ENCODE data around the gene ELMO1. TPM values are rescaled to one million over a fixed set of nuclear protein-coding genes. Genes with fewer than 3 reads are reported as not detected.

Gene ELMO1
- total and polyA plus RNA-seq, 2 experiments from 2014 or later: 6.5 to 24.9 TPM

DNA sequence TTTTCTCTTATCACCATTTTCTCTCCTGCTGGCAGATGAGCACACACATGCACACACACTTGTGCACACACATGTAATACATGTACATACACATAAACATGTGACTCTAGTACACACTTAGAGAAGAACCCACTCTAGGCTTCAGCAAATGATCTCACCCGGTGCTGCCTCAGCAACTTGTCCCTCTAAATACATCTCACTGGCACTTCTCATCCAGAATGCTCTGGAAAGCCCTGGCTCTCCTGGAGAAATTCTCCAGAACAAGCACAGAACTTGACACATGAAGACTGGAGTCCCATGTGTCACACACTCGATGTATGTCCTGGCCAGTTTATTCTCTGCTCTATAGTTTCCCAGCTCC, 254.9 kb downstream of the ELMO1 start (continued):
- TF ChIP-seq, protein P1, sequence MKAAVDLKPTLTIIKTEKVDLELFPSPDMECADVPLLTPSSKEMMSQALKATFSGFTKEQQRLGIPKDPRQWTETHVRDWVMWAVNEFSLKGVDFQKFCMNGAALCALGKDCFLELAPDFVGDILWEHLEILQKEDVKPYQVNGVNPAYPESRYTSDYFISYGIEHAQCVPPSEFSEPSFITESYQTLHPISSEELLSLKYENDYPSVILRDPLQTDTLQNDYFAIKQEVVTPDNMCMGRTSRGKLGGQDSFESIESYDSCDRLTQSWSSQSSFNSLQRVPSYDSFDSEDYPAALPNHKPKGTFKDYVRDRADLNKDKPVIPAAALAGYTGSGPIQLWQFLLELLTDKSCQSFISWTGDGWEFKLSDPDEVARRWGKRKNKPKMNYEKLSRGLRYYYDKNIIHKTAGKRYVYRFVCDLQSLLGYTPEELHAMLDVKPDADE (IDR thresholded peaks at IDR 0.05): no peak
- no peak for TF ChIP-seq NANOG (IDR thresholded peaks at IDR 0.05; ENCODE audit: borderline replicate concordance)
- no peak for TF ChIP-seq CREB1 (CRISPR knock-in tag; IDR thresholded peaks at IDR 0.05; ENCODE audit: low read depth)
- TF ChIP-seq ZNF114 (CRISPR knock-in tag; IDR thresholded peaks at IDR 0.05): no peak

DNA sequence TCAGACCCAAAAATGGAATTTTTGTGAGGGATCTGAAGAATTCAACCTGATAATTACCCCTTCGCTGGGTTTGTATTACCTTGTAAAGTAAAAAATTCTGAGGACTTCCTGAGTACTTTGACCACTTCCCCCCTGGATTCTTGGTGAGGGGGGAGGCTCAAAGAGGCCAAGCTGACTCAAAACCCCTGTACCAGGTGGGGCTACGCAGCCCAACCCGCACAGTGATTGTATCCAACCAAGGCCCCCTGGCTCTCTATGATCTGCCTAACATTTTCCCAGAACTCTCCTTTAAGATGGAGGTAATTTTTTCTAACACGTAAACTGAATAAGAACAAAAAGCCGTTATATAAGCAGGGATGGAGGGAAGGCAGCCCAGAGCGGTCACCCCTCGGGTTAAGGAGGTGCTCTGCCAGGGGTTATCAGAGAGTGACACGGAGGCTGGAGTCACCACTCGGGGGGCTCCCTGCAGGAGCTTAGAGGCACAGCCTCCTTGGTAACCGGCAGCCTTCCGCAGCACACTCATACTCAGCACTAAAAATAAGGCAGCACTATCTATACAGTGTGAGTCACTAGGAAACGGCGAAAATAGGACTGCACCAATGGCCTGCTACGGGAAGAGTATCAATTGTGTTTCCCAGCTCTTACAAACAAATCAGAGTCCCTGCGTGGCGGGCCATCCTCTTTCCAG, 255.4 kb downstream of the ELMO1 start:
- Histone ChIP-seq H3K27me3 (ENCODE audit: insufficient read depth) (no peaks in the 10 kb centered on the region), H3K27ac (ENCODE audit: low read depth) (no peak overlapping the region), H3K4me2 (no peak overlapping the region), H3K4me3 (no peak overlapping the region), H3K36me3 (ENCODE audit: insufficient read depth) (no peaks in the 10 kb centered on the region), H4K20me1 (replicated peaks; ENCODE audit: insufficient read depth) (no peaks in the 10 kb centered on the region), H3F3A (replicated peaks; ENCODE audit: low read depth) (no peaks in the 10 kb centered on the region), H3K79me2 (replicated peaks; ENCODE audit: insufficient read depth) (no peaks in the 10 kb centered on the region), H3K4me1 (ENCODE audit: insufficient read depth) (no peaks in the 10 kb centered on the region), H2AFZ (no peak overlapping the region), H3K9me2 (ENCODE audit: insufficient read depth) (no peaks in the 10 kb centered on the region)
- H3K4me1 Mint-ChIP-seq: no peaks in the 10 kb centered on the region
- no peaks in the 10 kb centered on the region for H3K36me3 Mint-ChIP-seq (ENCODE audit: low read depth)
- no peak overlapping the region for H3K4me3 Mint-ChIP-seq
- ATAC-seq (no peak), DNase-seq (ENCODE audit: low spot score) (no peak)
- TF ChIP-seq, protein P2, sequence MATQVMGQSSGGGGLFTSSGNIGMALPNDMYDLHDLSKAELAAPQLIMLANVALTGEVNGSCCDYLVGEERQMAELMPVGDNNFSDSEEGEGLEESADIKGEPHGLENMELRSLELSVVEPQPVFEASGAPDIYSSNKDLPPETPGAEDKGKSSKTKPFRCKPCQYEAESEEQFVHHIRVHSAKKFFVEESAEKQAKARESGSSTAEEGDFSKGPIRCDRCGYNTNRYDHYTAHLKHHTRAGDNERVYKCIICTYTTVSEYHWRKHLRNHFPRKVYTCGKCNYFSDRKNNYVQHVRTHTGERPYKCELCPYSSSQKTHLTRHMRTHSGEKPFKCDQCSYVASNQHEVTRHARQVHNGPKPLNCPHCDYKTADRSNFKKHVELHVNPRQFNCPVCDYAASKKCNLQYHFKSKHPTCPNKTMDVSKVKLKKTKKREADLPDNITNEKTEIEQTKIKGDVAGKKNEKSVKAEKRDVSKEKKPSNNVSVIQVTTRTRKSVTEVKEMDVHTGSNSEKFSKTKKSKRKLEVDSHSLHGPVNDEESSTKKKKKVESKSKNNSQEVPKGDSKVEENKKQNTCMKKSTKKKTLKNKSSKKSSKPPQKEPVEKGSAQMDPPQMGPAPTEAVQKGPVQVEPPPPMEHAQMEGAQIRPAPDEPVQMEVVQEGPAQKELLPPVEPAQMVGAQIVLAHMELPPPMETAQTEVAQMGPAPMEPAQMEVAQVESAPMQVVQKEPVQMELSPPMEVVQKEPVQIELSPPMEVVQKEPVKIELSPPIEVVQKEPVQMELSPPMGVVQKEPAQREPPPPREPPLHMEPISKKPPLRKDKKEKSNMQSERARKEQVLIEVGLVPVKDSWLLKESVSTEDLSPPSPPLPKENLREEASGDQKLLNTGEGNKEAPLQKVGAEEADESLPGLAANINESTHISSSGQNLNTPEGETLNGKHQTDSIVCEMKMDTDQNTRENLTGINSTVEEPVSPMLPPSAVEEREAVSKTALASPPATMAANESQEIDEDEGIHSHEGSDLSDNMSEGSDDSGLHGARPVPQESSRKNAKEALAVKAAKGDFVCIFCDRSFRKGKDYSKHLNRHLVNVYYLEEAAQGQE (IDR thresholded peaks at IDR 0.05; ENCODE audit: unreplicated experiment): no peak
- TF ChIP-seq, protein P1 (IDR thresholded peaks at IDR 0.05): no peak
- TF ChIP-seq STAT1 (IDR thresholded peaks at IDR 0.05; ENCODE audit: unreplicated experiment) (no peak), JUNB (IDR thresholded peaks at IDR 0.05; ENCODE audit: unreplicated experiment) (no peak), POLR2AphosphoS5 (IDR thresholded peaks at IDR 0.05; ENCODE audit: low read depth) (no peak), EZH2phosphoT487 (IDR thresholded peaks at IDR 0.05; ENCODE audit: unreplicated experiment) (no peak)
- no peak overlapping the region for H3K27ac Mint-ChIP-seq
- no peaks in the 10 kb centered on the region for H3K9me3 Mint-ChIP-seq
- no peaks in the 10 kb centered on the region for H3K27me3 Mint-ChIP-seq (ENCODE audit: insufficient read depth, low read depth, poor library complexity)

All from GM23338 (cell line).